Measurements from ENCODE around the gene MTHFSD. TPM values are rescaled to one million over a fixed set of nuclear protein-coding genes. Genes with fewer than 3 reads are reported as not detected.

Gene MTHFSD
- total and polyA plus RNA-seq, 9 donors, result 9.9 to 15.4 (median 12.3) TPM

DNA sequence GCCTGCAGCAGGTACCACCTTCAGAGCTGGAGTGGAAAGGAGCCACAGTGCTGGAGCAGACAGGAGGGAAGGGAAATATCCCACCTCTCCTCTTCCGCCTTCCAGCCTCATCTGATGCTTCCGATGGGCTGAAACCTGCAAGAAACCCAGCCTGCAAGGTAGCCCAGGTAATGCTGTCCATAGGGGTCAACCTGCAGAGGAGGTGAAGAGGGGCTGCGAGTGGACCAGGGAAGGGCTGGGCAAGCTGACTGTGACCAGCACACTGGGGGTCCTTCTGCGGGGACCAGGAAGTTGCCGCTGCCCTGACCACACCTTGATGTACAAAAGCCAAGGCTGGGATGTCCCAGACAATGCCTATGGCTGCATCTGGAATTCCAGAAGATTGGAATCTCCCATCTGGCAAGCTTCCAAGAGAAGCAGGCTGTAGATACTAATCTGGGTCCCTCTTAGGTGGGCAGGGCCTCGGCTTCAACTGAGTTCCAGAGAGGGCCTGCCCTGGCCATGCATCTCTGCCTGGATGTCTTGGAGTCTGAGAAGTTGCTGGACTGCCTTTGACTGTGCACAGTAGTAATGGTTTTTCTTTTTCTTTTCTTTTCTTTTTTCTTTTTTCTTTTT is 29.1 kb upstream of the MTHFSD start:
- DNase-seq, result no peak
- 74% methylated on average over 3 of the region's 6 CpGs for WGBS (ENCODE audit: insufficient coverage)
- no peaks in the 10 kb centered on the region for H3K9me3 ChIP-seq (replicated peaks; ENCODE audit: control insufficient read depth, low read depth, low read length)
- H3K4me1 ChIP-seq (ENCODE audit: control insufficient read depth, insufficient read depth, low read length), result no peaks in the 10 kb centered on the region
- H3K27ac ChIP-seq (ENCODE audit: low read length), result no peak overlapping the region
- no peaks in the 10 kb centered on the region for H3K36me3 ChIP-seq (ENCODE audit: control insufficient read depth, insufficient read depth, low read length)
- no peak overlapping the region for H3K4me3 ChIP-seq (ENCODE audit: low read length)
- peaks cover 53% of the 10 kb centered on the region for H3K27me3 ChIP-seq (ENCODE audit: control insufficient read depth, insufficient read depth, low read length)

DNA sequence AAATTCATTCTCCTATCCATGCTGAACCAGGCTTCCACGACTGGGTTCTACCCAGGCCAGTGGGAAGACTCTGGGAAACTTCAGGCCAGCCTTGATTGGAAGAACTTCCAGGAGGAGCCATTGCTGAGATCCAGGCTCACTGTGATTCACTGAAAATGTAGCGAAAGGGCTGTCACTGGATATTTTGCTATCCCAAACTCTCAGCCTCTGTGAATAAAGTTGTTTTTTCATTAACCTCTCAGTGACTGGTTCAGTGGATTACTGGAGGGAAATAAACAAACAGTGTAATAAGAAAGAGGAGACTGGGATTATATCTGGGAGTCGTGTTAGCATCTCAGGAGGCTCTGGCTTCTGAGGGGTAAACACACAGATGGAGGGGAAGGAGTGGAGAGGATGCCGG is 26.4 kb upstream of the MTHFSD start:
- Histone ChIP-seq H3K9me3 (replicated peaks; ENCODE audit: control insufficient read depth, low read depth, low read length) (no peaks in the 10 kb centered on the region), H3K4me1 (ENCODE audit: control insufficient read depth, insufficient read depth, low read length) (peaks cover 6% of the 10 kb centered on the region)
- WGBS (ENCODE audit: insufficient coverage), result 33% methylated on average over 1 of the region's 4 CpGs

DNA sequence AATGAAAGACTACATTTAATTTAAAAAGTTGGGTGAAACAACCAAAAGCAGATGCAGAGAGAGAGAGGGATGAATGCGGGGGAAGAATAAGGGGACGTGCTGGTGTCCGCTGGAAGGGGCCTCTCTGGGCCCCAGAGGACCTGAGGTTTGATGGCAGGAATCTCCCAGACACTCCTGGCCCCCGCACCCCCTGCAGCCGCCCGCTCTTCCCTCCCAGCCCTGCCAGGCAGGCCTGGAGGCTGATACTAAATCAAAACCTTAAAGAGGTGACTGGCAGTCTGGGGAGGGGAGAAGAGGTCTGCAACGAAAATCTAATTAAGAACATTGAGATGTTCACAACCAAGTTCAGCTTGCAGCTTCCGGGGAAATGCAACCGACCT is 25.7 kb upstream of the MTHFSD start:
- Histone ChIP-seq H3K4me1 (ENCODE audit: control insufficient read depth, insufficient read depth, low read length) (peaks cover 7% of the 10 kb centered on the region), H3K27ac (ENCODE audit: low read length) (no peak overlapping the region), H3K4me3 (ENCODE audit: low read length) (no peak overlapping the region), H3K9me3 (replicated peaks; ENCODE audit: control insufficient read depth, low read depth, low read length) (no peaks in the 10 kb centered on the region), H3K36me3 (ENCODE audit: control insufficient read depth, insufficient read depth, low read length) (no peaks in the 10 kb centered on the region), H3K27me3 (ENCODE audit: control insufficient read depth, insufficient read depth, low read length) (peaks cover 76% of the 10 kb centered on the region)
- WGBS (ENCODE audit: insufficient coverage), result 61% methylated on average over 7 of the region's 9 CpGs
- no peak for DNase-seq

More for the DNA sequence above, 26.4 kb upstream of the MTHFSD start:
- Histone ChIP-seq H3K36me3 (ENCODE audit: control insufficient read depth, insufficient read depth, low read length) (no peaks in the 10 kb centered on the region), H3K27me3 (ENCODE audit: control insufficient read depth, insufficient read depth, low read length) (peaks cover 73% of the 10 kb centered on the region), H3K4me3 (ENCODE audit: low read length) (no peak overlapping the region), H3K27ac (ENCODE audit: low read length) (no peak overlapping the region)
- no peak for DNase-seq

DNA sequence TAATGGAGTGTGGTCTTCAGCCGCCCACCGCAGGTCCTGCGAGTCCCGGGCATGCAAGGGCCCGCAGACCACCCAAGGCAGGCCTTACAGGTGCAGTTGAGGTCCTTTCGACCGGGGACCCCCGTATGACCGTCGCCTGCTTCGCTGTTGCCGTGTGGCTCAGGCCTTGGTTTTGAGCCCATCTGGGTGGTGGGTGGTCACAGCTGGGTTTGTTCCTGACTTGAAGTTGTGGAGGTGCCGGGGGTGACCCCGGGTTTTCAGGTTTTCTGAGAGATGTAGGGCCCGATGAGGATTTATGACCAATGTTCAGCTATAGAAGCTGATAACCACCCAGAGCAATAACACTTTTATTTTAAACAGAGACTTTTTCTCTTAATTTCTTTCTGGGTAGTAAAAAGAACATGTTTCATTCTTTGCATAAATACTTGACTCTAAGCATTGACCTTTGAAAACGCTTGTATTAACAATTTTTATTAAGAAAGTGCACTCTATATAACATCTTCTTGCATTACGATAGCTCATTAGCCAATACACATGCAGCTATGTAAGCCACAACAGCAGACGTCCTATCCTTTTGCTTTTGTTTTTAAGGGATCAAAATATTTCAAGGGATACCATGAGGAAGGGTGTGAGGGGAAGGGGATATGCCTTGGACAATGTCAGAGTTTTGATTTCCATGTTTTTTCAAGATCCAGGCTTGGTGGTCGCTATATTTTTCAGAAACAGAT is 25.2 kb upstream of the MTHFSD start:
- H3K4me1 ChIP-seq (ENCODE audit: control insufficient read depth, insufficient read depth, low read length), result peaks cover 13% of the 10 kb centered on the region
- H3K9me3 ChIP-seq (replicated peaks; ENCODE audit: control insufficient read depth, low read depth, low read length), result no peaks in the 10 kb centered on the region
- no peak overlapping the region for H3K27ac ChIP-seq (ENCODE audit: low read length)
- no peak overlapping the region for H3K4me3 ChIP-seq (ENCODE audit: low read length)
- no peaks in the 10 kb centered on the region for H3K36me3 ChIP-seq (ENCODE audit: control insufficient read depth, insufficient read depth, low read length)
- no peak for DNase-seq
- WGBS (ENCODE audit: insufficient coverage), result 28% methylated on average over 4 of the region's 19 CpGs
- peaks cover 79% of the 10 kb centered on the region for H3K27me3 ChIP-seq (ENCODE audit: control insufficient read depth, insufficient read depth, low read length)

DNA sequence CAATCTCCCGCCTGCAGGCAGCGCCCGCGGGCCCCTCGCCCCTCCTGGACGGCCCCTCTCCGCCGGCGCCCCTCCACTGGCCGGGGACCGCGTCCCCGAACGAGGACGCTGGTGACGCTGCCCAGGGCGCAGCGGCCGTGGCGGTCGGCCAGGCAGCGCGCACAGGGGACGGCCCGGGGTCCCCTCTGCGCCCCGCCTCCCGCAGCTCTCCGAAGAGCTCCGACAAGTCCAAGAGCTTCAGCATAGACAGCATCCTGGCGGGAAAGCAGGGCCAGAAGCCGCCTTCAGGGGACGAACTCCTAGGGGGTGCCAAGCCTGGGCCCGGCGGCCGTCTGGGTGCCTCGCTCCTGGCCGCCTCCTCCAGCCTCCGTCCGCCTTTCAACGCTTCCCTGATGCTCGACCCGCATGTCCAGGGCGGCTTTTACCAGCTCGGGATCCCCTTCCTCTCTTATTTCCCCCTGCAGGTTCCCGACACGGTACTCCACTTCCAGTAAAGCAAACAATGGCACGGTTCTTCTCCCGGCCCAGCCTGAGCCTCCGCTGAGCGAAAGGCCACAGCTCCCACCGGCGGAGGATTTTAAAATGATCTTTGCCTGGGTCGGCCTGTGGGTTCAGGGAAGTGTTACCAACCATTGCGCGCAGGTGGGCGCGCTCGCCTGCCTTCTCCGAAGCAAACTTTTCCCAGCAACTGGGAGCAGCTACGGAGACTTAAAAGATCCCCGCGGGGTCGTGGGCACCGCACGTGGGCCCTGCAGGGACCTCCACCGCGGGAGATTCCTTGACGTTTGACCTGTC is 24.4 kb upstream of the MTHFSD start:
- no peak for DNase-seq
- H3K27me3 ChIP-seq (ENCODE audit: control insufficient read depth, insufficient read depth, low read length), result peaks cover 81% of the 10 kb centered on the region
- H3K36me3 ChIP-seq (ENCODE audit: control insufficient read depth, insufficient read depth, low read length), result no peaks in the 10 kb centered on the region
- no peak overlapping the region for H3K27ac ChIP-seq (ENCODE audit: low read length)
- peaks cover 16% of the 10 kb centered on the region for H3K4me1 ChIP-seq (ENCODE audit: control insufficient read depth, insufficient read depth, low read length)
- H3K9me3 ChIP-seq (replicated peaks; ENCODE audit: control insufficient read depth, low read depth, low read length), result no peaks in the 10 kb centered on the region
- H3K4me3 ChIP-seq (ENCODE audit: low read length), result no peak overlapping the region
- 8% methylated on average over 69 of the region's 69 CpGs for WGBS (ENCODE audit: insufficient coverage)

DNA sequence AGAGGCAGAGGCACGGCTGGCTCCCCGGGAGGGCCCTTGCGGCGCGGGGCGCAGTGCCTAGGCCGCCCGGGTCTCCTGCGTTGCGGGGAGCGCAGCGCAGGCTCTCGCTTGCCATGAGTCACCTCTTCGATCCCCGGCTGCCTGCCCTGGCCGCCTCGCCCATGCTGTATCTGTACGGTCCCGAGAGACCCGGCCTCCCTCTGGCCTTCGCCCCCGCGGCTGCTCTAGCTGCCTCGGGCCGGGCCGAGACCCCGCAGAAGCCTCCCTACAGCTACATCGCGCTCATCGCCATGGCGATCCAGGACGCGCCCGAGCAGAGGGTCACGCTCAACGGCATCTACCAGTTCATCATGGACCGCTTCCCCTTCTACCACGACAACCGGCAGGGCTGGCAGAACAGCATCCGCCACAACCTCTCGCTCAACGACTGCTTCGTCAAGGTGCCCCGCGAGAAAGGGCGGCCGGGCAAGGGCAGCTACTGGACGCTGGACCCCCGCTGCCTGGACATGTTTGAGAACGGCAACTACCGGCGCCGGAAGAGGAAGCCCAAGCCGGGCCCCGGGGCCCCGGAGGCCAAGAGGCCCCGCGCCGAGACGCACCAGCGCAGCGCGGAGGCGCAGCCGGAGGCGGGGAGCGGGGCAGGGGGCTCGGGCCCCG is 23.7 kb upstream of the MTHFSD start:
- 4% methylated on average over 67 of the region's 69 CpGs for WGBS (ENCODE audit: insufficient coverage)
- H3K27ac ChIP-seq (ENCODE audit: low read length), result no peak overlapping the region

DNA sequence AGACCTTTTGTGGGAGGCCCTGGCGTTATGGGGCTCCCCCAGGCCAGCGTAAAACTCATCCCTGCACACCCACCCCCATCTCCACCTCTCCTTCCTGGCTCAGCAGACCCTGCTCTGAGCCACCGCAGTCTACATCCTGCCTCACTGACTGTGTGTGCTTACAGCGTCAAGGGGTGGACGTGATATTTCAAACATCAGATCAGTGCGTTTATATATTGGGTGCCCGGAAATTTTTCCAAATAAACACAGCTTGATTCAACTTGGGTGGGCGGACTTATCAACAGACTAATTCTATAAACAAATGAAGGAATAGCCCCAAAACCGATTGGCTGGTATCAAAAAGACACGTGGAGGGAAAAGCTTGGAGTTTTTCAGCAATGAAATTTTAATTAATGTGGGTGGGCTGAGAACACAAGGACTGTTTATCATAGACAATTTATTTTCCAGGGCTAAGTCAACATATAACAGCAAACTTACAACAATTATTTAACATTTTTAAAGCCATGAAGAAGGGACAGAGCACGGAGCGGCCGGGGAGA is 23.1 kb upstream of the MTHFSD start, which contains the start of gene FOXL1:
FOXL1 (plus strand) TSS at position 489 of the 539 bp plus-strand sequence. CDS start 175 bp downstream, outside the sequence.
- Histone ChIP-seq H3K4me3 (ENCODE audit: low read length) (no peak within 1 kb of the TSS), H3K27me3 (ENCODE audit: control insufficient read depth, insufficient read depth, low read length) (peaks cover 82% of the 10 kb centered on the region), H3K27ac (ENCODE audit: low read length) (no peak within 1 kb of the TSS), H3K36me3 (ENCODE audit: control insufficient read depth, insufficient read depth, low read length) (no peaks in the 10 kb centered on the region), H3K4me1 (ENCODE audit: control insufficient read depth, insufficient read depth, low read length) (peaks cover 16% of the 10 kb centered on the region), H3K9me3 (replicated peaks; ENCODE audit: control insufficient read depth, low read depth, low read length) (no peaks in the 10 kb centered on the region)
- 17% methylated on average over 4 of the region's 13 CpGs for WGBS (ENCODE audit: insufficient coverage)
- peak; percentile 41 for DNase-seq

More for the DNA sequence above, 23.7 kb upstream of the MTHFSD start:
- DNase-seq, result no peak
- H3K36me3 ChIP-seq (ENCODE audit: control insufficient read depth, insufficient read depth, low read length), result no peaks in the 10 kb centered on the region
- H3K4me1 ChIP-seq (ENCODE audit: control insufficient read depth, insufficient read depth, low read length), result peaks cover 16% of the 10 kb centered on the region
- no peak overlapping the region for H3K4me3 ChIP-seq (ENCODE audit: low read length)
- peaks cover 82% of the 10 kb centered on the region for H3K27me3 ChIP-seq (ENCODE audit: control insufficient read depth, insufficient read depth, low read length)
- H3K9me3 ChIP-seq (replicated peaks; ENCODE audit: control insufficient read depth, low read depth, low read length), result no peaks in the 10 kb centered on the region

DNA sequence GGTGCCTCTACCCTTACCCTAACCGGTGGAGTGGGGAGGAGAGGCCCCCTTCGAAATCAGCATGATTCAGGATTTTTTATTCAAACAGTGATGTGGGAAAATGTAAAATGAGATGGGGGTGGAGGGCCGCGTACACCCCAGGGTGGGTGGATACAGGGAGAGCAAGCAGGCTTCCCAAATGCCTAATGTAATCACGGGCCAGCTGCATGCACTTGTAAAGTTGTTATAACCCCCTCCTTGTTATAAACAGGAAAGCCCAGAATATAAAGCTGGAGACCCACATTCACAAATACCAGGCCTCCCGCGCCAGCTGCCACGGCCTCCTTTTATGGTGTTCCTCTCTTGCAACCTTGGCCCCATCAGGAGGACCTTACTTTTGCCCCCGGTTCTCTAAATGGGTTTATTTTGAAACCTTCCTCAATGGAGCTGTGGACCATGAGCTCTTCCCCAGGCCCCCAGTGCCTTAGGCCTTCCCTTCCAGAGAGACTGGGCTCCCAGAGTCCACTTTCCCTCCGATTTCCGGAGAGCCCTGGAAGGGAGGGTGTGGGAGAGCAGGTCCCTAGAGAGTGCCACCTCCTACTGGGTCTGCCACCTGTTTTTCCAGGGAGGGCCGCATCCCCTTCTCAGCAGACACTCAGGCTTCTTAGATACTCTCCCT is 22.4 kb upstream of the MTHFSD start:
- Histone ChIP-seq H3K4me3 (ENCODE audit: low read length) (no peak overlapping the region), H3K36me3 (ENCODE audit: control insufficient read depth, insufficient read depth, low read length) (no peaks in the 10 kb centered on the region), H3K27me3 (ENCODE audit: control insufficient read depth, insufficient read depth, low read length) (peaks cover 88% of the 10 kb centered on the region), H3K4me1 (ENCODE audit: control insufficient read depth, insufficient read depth, low read length) (peaks cover 16% of the 10 kb centered on the region), H3K27ac (ENCODE audit: low read length) (no peak overlapping the region), H3K9me3 (replicated peaks; ENCODE audit: control insufficient read depth, low read depth, low read length) (no peaks in the 10 kb centered on the region)
- DNase-seq, result no peak
- 61% methylated on average over 5 of the region's 12 CpGs for WGBS (ENCODE audit: insufficient coverage)

DNA sequence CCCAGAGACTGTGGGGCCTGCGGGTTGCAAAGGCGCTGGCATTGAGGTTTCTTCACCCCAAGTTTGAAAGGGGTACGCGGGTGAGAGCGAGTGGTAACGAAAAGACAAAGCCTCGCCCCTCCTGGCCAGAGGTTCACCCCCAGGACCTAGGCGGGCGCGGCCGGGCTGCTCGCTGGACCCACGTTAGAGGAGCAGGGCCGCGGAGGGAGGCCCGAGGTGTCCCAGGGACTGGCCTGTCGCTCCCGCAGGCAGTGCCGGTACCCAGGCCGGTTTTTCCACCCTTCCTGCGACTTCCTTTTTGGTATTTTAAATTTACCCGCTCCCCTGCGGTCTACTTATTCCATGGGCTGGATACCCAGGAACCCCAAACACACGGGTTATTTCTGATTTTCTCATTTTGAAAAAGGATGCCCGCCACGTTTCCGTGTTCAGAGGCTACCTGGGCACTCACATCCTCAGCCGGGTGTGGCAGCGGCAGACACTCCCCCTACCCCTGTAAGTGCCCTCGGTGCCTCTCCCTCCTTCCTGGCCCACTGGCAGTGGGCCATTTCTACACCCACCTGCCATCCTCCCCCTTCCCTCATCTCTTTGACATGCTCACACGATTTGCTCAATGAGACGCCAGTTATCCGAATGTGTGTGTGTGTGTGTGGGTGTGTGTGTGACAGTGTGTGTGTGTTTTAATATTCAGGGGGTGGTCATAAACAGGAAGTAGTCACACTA is 21.7 kb upstream of the MTHFSD start:
- Histone ChIP-seq H3K4me3 (ENCODE audit: low read length) (peak overlapping the region; percentile 9), H3K27me3 (ENCODE audit: control insufficient read depth, insufficient read depth, low read length) (peaks cover 95% of the 10 kb centered on the region), H3K4me1 (ENCODE audit: control insufficient read depth, insufficient read depth, low read length) (peaks cover 16% of the 10 kb centered on the region), H3K36me3 (ENCODE audit: control insufficient read depth, insufficient read depth, low read length) (no peaks in the 10 kb centered on the region), H3K9me3 (replicated peaks; ENCODE audit: control insufficient read depth, low read depth, low read length) (no peaks in the 10 kb centered on the region), H3K27ac (ENCODE audit: low read length) (no peak overlapping the region)
- 17% methylated on average over 28 of the region's 33 CpGs for WGBS (ENCODE audit: insufficient coverage)
- no peak for DNase-seq

Measured in muscle of leg (tissue), 11 donors.